H1 (cell line): ENCODE data around the gene C16orf89. TPM values are rescaled to one million over a fixed set of nuclear protein-coding genes. Genes with fewer than 3 reads are reported as not detected.

Experiments
- CTCF ChIA-PET: fragments of 300-600 bp; sonication (Branson Sonifier 250); formaldehyde crosslinking; loops from one replicate; lab custom pipeline; 2021; ENCODE audit not compliant: partially characterized antibody; lab: Charles Lee
- POLR2A ChIA-PET: fragments of 300-600 bp; sonication (Branson Sonifier 250); formaldehyde crosslinking; loops from one replicate; lab custom pipeline; 2021; ENCODE audit warnings: inconsistent platforms; ENCODE audit not compliant: partially characterized antibody; lab: Charles Lee
- DNase-seq, 2 experiments: peaks; one replicate each; pipeline versions ENCODE4 v3.0.0 to v3.0.0-alpha.2; 2010 to 2022; ENCODE audit warnings: low spot score in 2 of 2, low read depth in 1 of 2, mixed read lengths in 1 of 2
- FAIRE-seq: peaks from 2 replicates; lab custom pipeline; 2011; peaks lifted over from hg19 to GRCh38; lab: Jason Lieb, UNC
- H2AFZ ChIP-seq: 2 replicates; pipeline ENCODE4 v1.8.1; 2012; ENCODE audit warnings: low read length, inconsistent platforms
- H2AK5ac ChIP-seq: 2 replicates; pipeline ENCODE4 v1.6.1; 2013; ENCODE audit warnings: low read depth, low read length
- H2BK120ac ChIP-seq: replicated peaks from 2 replicates; pipeline ENCODE3; 2013; ENCODE audit warnings: low read depth, low read length, inconsistent platforms
- H2BK12ac ChIP-seq: 2 replicates; pipeline ENCODE4 v1.6.1; 2013; ENCODE audit warnings: low read depth, low read length
- H2BK15ac ChIP-seq: 2 replicates; pipeline ENCODE4 v1.6.1; 2013; ENCODE audit warnings: low read length
- H2BK20ac ChIP-seq: 2 replicates; pipeline ENCODE4 v1.6.1; 2013; ENCODE audit warnings: low read length
- H2BK5ac ChIP-seq: 2 replicates; pipeline ENCODE4 v1.6.1; 2013; ENCODE audit warnings: low read depth, low read length
- H3K14ac ChIP-seq: 2 replicates; pipeline ENCODE4 v1.6.1; 2013; ENCODE audit warnings: inconsistent platforms; ENCODE audit not compliant: insufficient read length
- H3K18ac ChIP-seq: 2 replicates; pipeline ENCODE4 v1.6.1; 2013; ENCODE audit warnings: low read length; ENCODE audit errors: extremely low read depth
- H3K23ac ChIP-seq: 2 replicates; pipeline ENCODE4 v1.6.1; 2013; ENCODE audit warnings: inconsistent platforms; ENCODE audit not compliant: insufficient read length
- H3K23me2 ChIP-seq: 2 replicates; pipeline ENCODE4 v1.6.1; 2013; ENCODE audit warnings: low read depth, low read length
- H3K27ac ChIP-seq: 2 replicates; pipeline ENCODE4 v1.6.1; 2011; ENCODE audit warnings: low read depth, low read length, inconsistent platforms
- H3K27me3 ChIP-seq, 4 experiments: replicated peaks in 1 of 4; 1 replicate in 1 of 4; 2 replicates in 3 of 4; pipeline versions ENCODE4 v1.6.1 to v1.8.1; 2011 to 2013; ENCODE audit warnings: low read length in 3 of 4, mild to moderate bottlenecking in 3 of 4, inconsistent platforms in 2 of 4, mixed read lengths in 2 of 4, moderate library complexity in 1 of 4; ENCODE audit not compliant: control insufficient read depth in 3 of 4, insufficient read depth in 3 of 4; ENCODE audit errors: extremely low read depth in 1 of 4
- H3K36me3 ChIP-seq, 4 experiments: 2 replicates each; pipeline versions ENCODE4 v1.6.1 to v1.8.1; 2011 to 2013; ENCODE audit warnings: mild to moderate bottlenecking in 4 of 4, low read length in 3 of 4, moderate library complexity in 2 of 4, control low read depth in 1 of 4, inconsistent platforms in 1 of 4; ENCODE audit not compliant: insufficient read depth in 4 of 4, control insufficient read depth in 2 of 4
- H3K4ac ChIP-seq: replicated peaks from 2 replicates; pipeline ENCODE3; 2013; ENCODE audit warnings: low read length, low read depth, mixed read lengths, inconsistent platforms; ENCODE audit not compliant: insufficient read length
- H3K4me1 ChIP-seq, 4 experiments: replicated peaks in 1 of 4; 1 replicate in 1 of 4; 2 replicates in 3 of 4; pipeline versions ENCODE4 v1.6.1 to v1.8.1; 2011 to 2013; ENCODE audit warnings: low read length in 3 of 4, inconsistent platforms in 2 of 4, mixed read lengths in 1 of 4; ENCODE audit not compliant: insufficient read depth in 4 of 4, control insufficient read depth in 3 of 4
- H3K4me2 ChIP-seq, 2 experiments: 2 replicates each; pipeline versions ENCODE4 v1.6.1 to v1.8.1; 2011 to 2013; ENCODE audit warnings: low read depth in 2 of 2, low read length in 2 of 2, control low read depth in 1 of 2, inconsistent platforms in 1 of 2, mild to moderate bottlenecking in 1 of 2; ENCODE audit not compliant: insufficient read depth in 1 of 2
- H3K4me3 ChIP-seq, 4 experiments: fragments of 200-600, 300-600 bp in 1 of 4; sonication (generic), shearing (Covaris generic), sonication (Bioruptor Twin) in 1 of 4; 2 replicates each; pipeline versions ENCODE4 v1.5.1 to v1.8.1; 2011 to 2016; ENCODE audit warnings: low read length in 4 of 4, low read depth in 3 of 4, control low read depth in 2 of 4, inconsistent platforms in 2 of 4, mild to moderate bottlenecking in 2 of 4, mixed read lengths in 1 of 4, moderate library complexity in 1 of 4; ENCODE audit not compliant: insufficient read depth in 2 of 4; ENCODE audit errors: extremely low read depth in 1 of 4
- H3K56ac ChIP-seq: replicated peaks from 2 replicates; pipeline ENCODE3; 2013; ENCODE audit warnings: low read depth, mild to moderate bottlenecking, mixed read lengths, low read length, inconsistent platforms; ENCODE audit not compliant: insufficient read length
- H3K79me1 ChIP-seq: 2 replicates; pipeline ENCODE4 v1.6.1; 2013; ENCODE audit warnings: low read depth, low read length, control low read depth
- H3K79me2 ChIP-seq, 2 experiments: 2 replicates each; pipeline versions ENCODE4 v1.6.1 to v1.8.1; 2012 to 2013; ENCODE audit warnings: low read length in 2 of 2, mild to moderate bottlenecking in 2 of 2, inconsistent platforms in 1 of 2; ENCODE audit not compliant: insufficient read depth in 2 of 2, control insufficient read depth in 1 of 2
- H3K9ac ChIP-seq, 4 experiments: replicated peaks in 1 of 4; 1 replicate in 1 of 4; 2 replicates in 3 of 4; pipeline versions ENCODE4 v1.6.1 to v1.8.1; 2011 to 2013; ENCODE audit warnings: low read depth in 3 of 4, low read length in 3 of 4, control low read depth in 2 of 4, mild to moderate bottlenecking in 2 of 4, moderate library complexity in 2 of 4, inconsistent platforms in 1 of 4; ENCODE audit errors: extremely low read depth in 1 of 4
- H3K9me3 ChIP-seq, 2 experiments: 2 replicates each; pipeline versions ENCODE4 v1.6.1 to v1.8.1; 2012 to 2013; ENCODE audit warnings: mild to moderate bottlenecking in 2 of 2, moderate library complexity in 2 of 2, control low read depth in 1 of 2, inconsistent platforms in 1 of 2, low read depth in 1 of 2, low read length in 1 of 2, mixed read lengths in 1 of 2; ENCODE audit not compliant: insufficient read depth in 2 of 2
- H4K20me1 ChIP-seq, 2 experiments: replicated peaks in 1 of 2; 2 replicates each; pipeline versions ENCODE3 to v1.8.1; 2011 to 2013; ENCODE audit warnings: inconsistent platforms in 2 of 2, low read length in 2 of 2, mild to moderate bottlenecking in 1 of 2; ENCODE audit not compliant: insufficient read depth in 2 of 2, control insufficient read depth in 1 of 2
- H4K5ac ChIP-seq: 2 replicates; pipeline ENCODE4 v1.6.1; 2013; ENCODE audit warnings: low read length, low read depth, mixed read lengths, inconsistent platforms; ENCODE audit not compliant: insufficient read length
- H4K8ac ChIP-seq: 2 replicates; pipeline ENCODE4 v1.8.0; 2013; ENCODE audit warnings: mild to moderate bottlenecking, moderate library complexity, low read length, inconsistent platforms; ENCODE audit not compliant: insufficient read depth; ENCODE audit errors: extremely low read depth
- H4K91ac ChIP-seq: replicated peaks from 2 replicates; pipeline ENCODE3; 2013; ENCODE audit warnings: low read length, mixed read lengths, inconsistent platforms; ENCODE audit not compliant: insufficient read length
- BACH1 ChIP-seq: IDR thresholded peaks from 2 replicates; pipeline ENCODE4 v1.6.1; 2012; ENCODE audit warnings: low read length, improper control_type of control experiment
- CTBP2 ChIP-seq: IDR thresholded peaks from 2 replicates; pipeline ENCODE4 v1.7.0; 2011; ENCODE audit warnings: borderline replicate concordance, mild to moderate bottlenecking, moderate library complexity, mixed read lengths, low read length; ENCODE audit not compliant: insufficient read depth, insufficient read length
- KDM1A ChIP-seq: fragments of 200-600, 300-600 bp; sonication (generic); IDR thresholded peaks from 2 replicates; pipeline ENCODE4 v1.7.1; 2016; ENCODE audit warnings: mild to moderate bottlenecking, low read length, borderline replicate concordance
- KDM5A ChIP-seq: fragments of 200-600 bp; IDR thresholded peaks from 2 replicates; pipeline ENCODE4 v1.7.1; 2012; ENCODE audit warnings: mild to moderate bottlenecking, low read length, inconsistent platforms, mixed read lengths
- POLR2A ChIP-seq, 2 experiments: IDR thresholded peaks; 1 replicate in 1 of 2; 2 replicates in 1 of 2; pipeline ENCODE4 v1.6.1; 2011; ENCODE audit warnings: low read depth in 2 of 2, low read length in 2 of 2, mild to moderate bottlenecking in 2 of 2; ENCODE audit errors: control extremely low read depth in 1 of 2
- RNF2 ChIP-seq: fragments of 200-900, 300-1000 bp; sonication (generic); IDR thresholded peaks from 2 replicates; pipeline ENCODE4 v1.7.1; 2016; ENCODE audit warnings: borderline replicate concordance, low read depth, mild to moderate bottlenecking, antibody characterized with exemption, low read length; ENCODE audit not compliant: poor library complexity, severe bottlenecking; ENCODE audit errors: missing control alignments
- WGBS, 2 experiments: shearing (Covaris generic) in 1 of 2; methylation state at CpG; one replicate each; pipeline versions ENCODE4 v1.1.6 to v1.1.7; 2013 to 2015; ENCODE audit warnings: low lambda C conversion rate in 2 of 2, mixed read lengths in 2 of 2, inconsistent platforms in 1 of 2, low coverage in 1 of 2, missing lambda C conversion rate in 1 of 2; ENCODE audit not compliant: insufficient replicate concordance in 2 of 2, insufficient coverage in 1 of 2, insufficient read length in 1 of 2; ENCODE audit errors: extremely low coverage in 1 of 2, missing lambda C conversion rate in 1 of 2; 5-methylcytosine and 5-hydroxymethylcytosine counted together
- polyA plus RNA-seq, 7 experiments: library from polyadenylated mRNA; depleted of rRNA in 3 of 7; stranded (reverse) in 5 of 7; unstranded in 2 of 7; fragments of >200 nt in 5 of 7; fragments of 200-250 nt in 2 of 7; gene quantifications; 1 replicate in 5 of 7; 2 replicates in 1 of 7; 4 replicates in 1 of 7; pipeline versions ENCODE4 v1.2.1 to v1.2.3, GENCODE V29; 2011 to 2013; ENCODE audit warnings: missing spikeins in 2 of 7, mixed read lengths in 2 of 7
- total RNA-seq: library from RNA; stranded (reverse); fragmentation: NEBNext Ultra II Directional; extraction: Animal tissue kit (Norgen Biotek cat#: 25700); gene quantifications from 2 replicates; pipeline ENCODE4 v1.2.1, GENCODE V29; 2021

The C16orf89 gene
- total and polyA plus RNA-seq, 2 of the 8 experiments (the other 6 are each of a cell fraction or from before 2014, with no cell fraction given): 6.7 to 9.9 TPM

- H2BK15ac ChIP-seq: 0 out of 2 replicates have a peak overlapping the region, but pooled peaks have one; percentile 12
- CTCF ChIA-PET: interaction anchor here (0.6 to 28.8 kb wide), 3 partner anchors 9 to 37 kb away, joined by 4 to 625 read pairs (median 6); partner anchors contain the start of gene ALG1
- no peak overlapping the region for H2BK120ac ChIP-seq
- FAIRE-seq: no peak
- H3K23me2 ChIP-seq: no peaks in the 10 kb centered on the region; the same call in 1 of the 2 replicates
- TF ChIP-seq BACH1: no peak
- TF ChIP-seq POLR2A (IDR thresholded peaks at IDR 0.05; ENCODE audit: control extremely low read depth in 1 of 2, low read depth in 2 of 2, low read length in 2 of 2): no peak
- no peak for TF ChIP-seq KDM5A
- TF ChIP-seq RNF2: no peak
- 0 out of 2 replicates have a peak, but pooled peaks have one; percentile 54 for TF ChIP-seq KDM1A
- TF ChIP-seq CTBP2: no peak
- TF ChIP-seq, all 59 proteins: peak for 1
- 82% methylated on average over 19 of the region's 19 CpGs; no CpG with 5 or more reads in 1 of the 2 experiments for whole genome bisulfite sequencing, 2 experiments
- Histone ChIP-seq H3K18ac (no peak overlapping the region), H3K36me3 (no peaks in the 10 kb centered on the region), H3K56ac (no peak overlapping the region), H2BK20ac (peak overlapping the region; percentile 40; the same call in 1 of the 2 replicates), H2BK5ac (peak overlapping the region; percentile 35; the same call in 1 of the 2 replicates), H2BK12ac (0 out of 2 replicates have a peak overlapping the region, but pooled peaks have one; percentile 7), H3K4me3 (no peak overlapping the region), H3K4me1 (peaks cover 0 to 23% (median 14%) of the 10 kb centered on the region in 4 experiments; a peak in 6 of 7 replicates), H4K8ac (no peak overlapping the region), H3K9ac (no peak overlapping the region; a peak in 1 of 7 replicates), H2AK5ac (peak overlapping the region; percentile 90; the same call in 1 of the 2 replicates), H3K4me2 (no peak overlapping the region), H3K9me3 (no peaks in the 10 kb centered on the region), H3K23ac (no peak overlapping the region), H3K27ac (no peak overlapping the region), H3K14ac (no peak overlapping the region), H3K79me1 (no peaks in the 10 kb centered on the region), H4K91ac (no peak overlapping the region), H2AFZ (no peak overlapping the region), H3K4ac (no peak overlapping the region), H3K79me2 (no peaks in the 10 kb centered on the region), H4K20me1 (no peaks in the 10 kb centered on the region), H3K27me3 (no peaks in the 10 kb centered on the region), H4K5ac (no peak overlapping the region)
- DNase-seq: no peak
- POLR2A ChIA-PET: interaction anchor here (0.8 to 2.0 kb wide), 5 partner anchors 9 to 16 kb away, joined by 3 to 5 read pairs (median 4); no protein-coding TSS in a partner anchor
Observed at GRCh38 chr16:5062790-5063765, 2.7 kb downstream of the C16orf89 start.
